Measurements from ENCODE around the gene JMJD8. TPM values are rescaled to one million over a fixed set of nuclear protein-coding genes. Genes with fewer than 3 reads are reported as not detected.

Gene JMJD8
- total and polyA plus RNA-seq, 10 of the 15 experiments (the other 5 are each of a cell fraction or from before 2014, with no cell fraction given) = 1.00 to 50.4 (median 30.7) TPM

DNA sequence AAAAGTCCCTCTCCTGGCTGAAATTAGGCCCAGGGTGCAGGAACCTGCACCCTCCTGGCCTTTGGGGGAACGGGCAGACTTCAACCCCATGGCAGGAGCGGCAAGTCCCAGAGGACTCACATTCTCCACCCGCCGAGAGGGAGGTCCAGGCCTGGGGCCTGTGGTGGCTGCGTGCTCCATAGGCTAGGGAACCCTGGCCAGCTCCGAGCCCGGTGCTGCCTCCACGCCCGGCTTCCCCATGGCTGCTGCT is 42.0 kb upstream of the JMJD8 start (continued):
- TF ChIP-seq, protein P1, sequence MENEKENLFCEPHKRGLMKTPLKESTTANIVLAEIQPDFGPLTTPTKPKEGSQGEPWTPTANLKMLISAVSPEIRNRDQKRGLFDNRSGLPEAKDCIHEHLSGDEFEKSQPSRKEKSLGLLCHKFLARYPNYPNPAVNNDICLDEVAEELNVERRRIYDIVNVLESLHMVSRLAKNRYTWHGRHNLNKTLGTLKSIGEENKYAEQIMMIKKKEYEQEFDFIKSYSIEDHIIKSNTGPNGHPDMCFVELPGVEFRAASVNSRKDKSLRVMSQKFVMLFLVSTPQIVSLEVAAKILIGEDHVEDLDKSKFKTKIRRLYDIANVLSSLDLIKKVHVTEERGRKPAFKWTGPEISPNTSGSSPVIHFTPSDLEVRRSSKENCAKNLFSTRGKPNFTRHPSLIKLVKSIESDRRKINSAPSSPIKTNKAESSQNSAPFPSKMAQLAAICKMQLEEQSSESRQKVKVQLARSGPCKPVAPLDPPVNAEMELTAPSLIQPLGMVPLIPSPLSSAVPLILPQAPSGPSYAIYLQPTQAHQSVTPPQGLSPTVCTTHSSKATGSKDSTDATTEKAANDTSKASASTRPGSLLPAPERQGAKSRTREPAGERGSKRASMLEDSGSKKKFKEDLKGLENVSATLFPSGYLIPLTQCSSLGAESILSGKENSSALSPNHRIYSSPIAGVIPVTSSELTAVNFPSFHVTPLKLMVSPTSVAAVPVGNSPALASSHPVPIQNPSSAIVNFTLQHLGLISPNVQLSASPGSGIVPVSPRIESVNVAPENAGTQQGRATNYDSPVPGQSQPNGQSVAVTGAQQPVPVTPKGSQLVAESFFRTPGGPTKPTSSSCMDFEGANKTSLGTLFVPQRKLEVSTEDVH (IDR thresholded peaks at IDR 0.05; ENCODE audit: low read depth, partially characterized antibody) = no peak
- TF ChIP-seq RBBP5 (conservative IDR thresholded peaks at IDR 0.05) (no peak), TCF3 (IDR thresholded peaks at IDR 0.05; ENCODE audit: borderline replicate concordance, insufficient read depth, low read depth, low read length) (no peak), EGR1 (IDR thresholded peaks at IDR 0.05; ENCODE audit: borderline replicate concordance in 1 of 2, low read depth in 2 of 2, low read length in 2 of 2) (no peak)

DNA sequence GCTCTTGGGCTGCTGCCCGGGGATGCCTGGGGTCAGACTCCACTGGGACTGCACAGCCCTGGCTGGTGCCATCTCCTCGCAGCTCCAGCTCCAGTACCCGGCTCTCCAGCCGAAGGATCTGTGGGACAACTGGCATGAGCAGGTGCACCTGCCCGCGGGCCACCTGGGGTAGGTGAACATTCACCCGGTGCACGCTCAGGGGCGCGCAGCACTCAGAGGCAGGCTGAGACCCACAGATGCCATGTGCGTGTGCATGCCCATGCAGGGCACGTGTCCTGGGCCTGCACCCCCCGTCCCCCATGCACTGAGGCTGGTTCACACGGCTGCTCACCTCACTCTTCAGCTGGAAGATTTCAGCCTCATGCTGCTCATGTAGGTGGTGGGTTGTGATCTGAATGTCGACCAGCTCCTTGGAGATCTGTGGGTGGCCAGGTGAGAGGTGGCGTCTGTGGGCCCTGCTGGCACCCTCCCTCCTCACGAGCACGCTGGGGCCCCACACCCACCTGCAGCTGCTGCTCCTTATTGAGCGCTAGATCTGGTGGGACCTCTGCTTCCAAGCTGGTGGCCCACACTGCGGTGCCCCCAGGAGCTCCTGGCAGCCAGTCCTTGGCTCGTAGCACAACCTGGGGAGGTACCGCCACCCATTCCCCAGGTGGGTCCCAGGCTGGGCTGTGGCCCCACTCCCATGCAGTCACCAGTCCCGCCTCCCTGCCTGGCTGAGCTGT is 41.5 kb upstream of the JMJD8 start:
- ATAC-seq (no peak), FAIRE-seq (no peak), DNase-seq (ENCODE audit: low read depth, low spot score) (no peak)
- Histone ChIP-seq H4K20me1 (ENCODE audit: control insufficient read depth, insufficient read depth) (no peaks in the 10 kb centered on the region), H3K4me3 (no peak overlapping the region), H2AFZ (ENCODE audit: control insufficient read depth, low read depth, low read length) (no peak overlapping the region), H3K9ac (ENCODE audit: control insufficient read depth, insufficient read depth, low read length) (no peak overlapping the region), H3K27me3 (replicated peaks in 1 of 2; ENCODE audit: control insufficient read depth in 2 of 2, insufficient read depth in 2 of 2, low read length in 1 of 2) (no peaks in the 10 kb centered on the region), H3K27ac (ENCODE audit: control insufficient read depth, insufficient read depth) (no peak overlapping the region), H3K4me1 (ENCODE audit: control insufficient read depth, insufficient read depth, low read length) (peaks cover 13% of the 10 kb centered on the region), H3K9me3 (replicated peaks; ENCODE audit: control insufficient read depth, insufficient read depth, low read length) (no peaks in the 10 kb centered on the region), H3K4me2 (ENCODE audit: control insufficient read depth, insufficient read depth) (peak overlapping the region; percentile 79; the same call in 1 of the 2 replicates), H3K79me2 (ENCODE audit: control insufficient read depth, insufficient read depth, low read length) (no peaks in the 10 kb centered on the region; the same call in none of the 2 replicates), H3K36me3 (ENCODE audit: control insufficient read depth in 2 of 2, insufficient read depth in 2 of 2, low read length in 1 of 2) (no peaks in the 10 kb centered on the region; a peak in 2 of 4 replicates)
- no peak for TF ChIP-seq TARDBP (IDR thresholded peaks at IDR 0.05; ENCODE audit: borderline replicate concordance)
- CTCF ChIA-PET = interaction anchor here (1.7 kb wide), 1 partner anchor 13 kb away, joined by 5 read pairs; no protein-coding TSS in a partner anchor
- no TSS peak for BruUV-seq (replicated peaks)
- SMC1A ChIA-PET (ENCODE audit: uncharacterized antibody, unreplicated experiment) = interaction anchor here (1.7 kb wide), 2 partner anchors 11 to 13 kb away, joined by 3 to 5 read pairs; partner anchors contain the start of gene METRN
- RAD21 ChIA-PET (ENCODE audit: unreplicated experiment) = interaction anchor here (2.3 kb wide), 1 partner anchor 14 kb away, joined by 6 read pairs; no protein-coding TSS in a partner anchor
- intact Hi-C loops (cut with micrococcal nuclease; ENCODE audit: unreplicated experiment) = no loop called here
- in situ Hi-C loops (cut with MboI) = no loop called here
- 71% methylated on average over 23 of the region's 23 CpGs for WGBS (ENCODE audit: insufficient coverage, insufficient replicate concordance, low lambda C conversion rate, missing lambda C conversion rate)
- POLR2A ChIA-PET = interaction anchor here (6.3 kb wide), 1 partner anchor 12 kb away, joined by 60 read pairs; the partner anchor contains the start of gene CIAO3
